Stimulated activated CD4-positive, alpha-beta T cell treated with anti-CD3 and anti-CD28 coated beads, Interleukin-4, amount 100 ng/mL, for 1 hour (primary cell): ENCODE results near the gene ROPN1L.

Experiments
- DNase-seq: peaks from one replicate; pipeline ENCODE4 v3.0.0-alpha.2; 2020

ROPN1L gene

GRCh38 chr5:10431415-10431814 lies 10.3 kb upstream of the ROPN1L start:
- DNase-seq, result no peak

GRCh38 chr5:10432059-10433008 lies 9.3 kb upstream of the ROPN1L start:
- DNase-seq, result no peak

- no peak for DNase-seq
These were observed 7.3 kb upstream of the ROPN1L start for GRCh38 chr5:10434392-10434791.

GRCh38 chr5:10438301-10438700 lies 3.4 kb upstream of the ROPN1L start:
- DNase-seq, result no peak

GRCh38 chr5:10439692-10440091 lies 2.0 kb upstream of the ROPN1L start:
- no peak for DNase-seq

GRCh38 chr5:10440367-10440990 lies 1.2 kb upstream of the ROPN1L start:
- DNase-seq, result no peak

GRCh38 chr5:10441992-10442435 lies 335 bp downstream of the ROPN1L start:
- no peak for DNase-seq

- DNase-seq, result no peak
These were observed 897 bp downstream of the ROPN1L start for GRCh38 chr5:10442576-10442975.

- no peak for DNase-seq
These were observed 3.7 kb downstream of the ROPN1L start for GRCh38 chr5:10445352-10445751.

GRCh38 chr5:10446490-10446889 lies 4.8 kb downstream of the ROPN1L start:
- no peak for DNase-seq

GRCh38 chr5:10447041-10447440 lies 5.4 kb downstream of the ROPN1L start:
- no peak for DNase-seq

- no peak for DNase-seq
These were observed 7.2 kb downstream of the ROPN1L start for GRCh38 chr5:10448754-10449360.

GRCh38 chr5:10451137-10451824 lies 9.6 kb downstream of the ROPN1L start:
- DNase-seq, result no peak

GRCh38 chr5:10452768-10453331 lies 11.2 kb downstream of the ROPN1L start:
- no peak for DNase-seq

GRCh38 chr5:10453545-10453944 lies 11.9 kb downstream of the ROPN1L start:
- DNase-seq, result no peak

GRCh38 chr5:10454591-10455276 lies 13.1 kb downstream of the ROPN1L start:
- no peak for DNase-seq

GRCh38 chr5:10455277-10455670 lies 13.6 kb downstream of the ROPN1L start:
- DNase-seq, result no peak

- DNase-seq, result no peak
These were observed 15.1 kb downstream of the ROPN1L start for GRCh38 chr5:10456583-10457420.

- DNase-seq, result no peak
These were observed 16.2 kb downstream of the ROPN1L start for GRCh38 chr5:10457682-10458574.
